Stimulated activated CD4-positive, alpha-beta T cell treated with anti-CD3 and anti-CD28 coated beads, Interleukin-1b, Interleukin-23, amount 100 ng/mL, for 48 hours (primary cell): ENCODE data around the gene SLC39A11.
"Not testable (repeated sequence)": the region's sequence is repeated elsewhere in the genome, so short reads cannot be mapped to it uniquely, and the experiment has no call there.

Experiments used
- DNase-seq: peaks from one replicate; pipeline ENCODE4 v3.0.0-alpha.2; 2020

Gene SLC39A11

GRCh38 chr17:72898725-72899124 is 193.8 kb downstream of the SLC39A11 start:
- no peak for DNase-seq

- DNase-seq = not testable (repeated sequence)
Measured at GRCh38 chr17:72896288-72896687, 196.2 kb downstream of the SLC39A11 start.

DNA sequence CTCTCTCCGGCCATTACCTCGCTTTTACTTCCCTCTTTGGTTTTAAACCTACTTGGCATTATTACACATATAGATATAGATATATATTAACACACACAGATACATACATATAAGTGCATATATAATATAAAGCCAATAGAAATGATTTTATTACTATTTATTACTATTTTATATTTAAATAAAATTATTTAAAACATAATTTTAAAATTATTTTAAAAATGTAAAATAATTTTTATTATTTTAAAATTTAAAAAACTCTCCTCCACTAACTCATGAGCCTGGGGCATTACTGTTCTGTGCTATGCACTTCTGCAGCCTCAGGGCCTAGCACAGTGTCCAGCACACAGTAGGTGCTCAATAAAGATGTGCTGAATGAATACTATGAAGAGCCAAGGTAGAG is 200.9 kb downstream of the SLC39A11 start:
- DNase-seq = no peak

DNA sequence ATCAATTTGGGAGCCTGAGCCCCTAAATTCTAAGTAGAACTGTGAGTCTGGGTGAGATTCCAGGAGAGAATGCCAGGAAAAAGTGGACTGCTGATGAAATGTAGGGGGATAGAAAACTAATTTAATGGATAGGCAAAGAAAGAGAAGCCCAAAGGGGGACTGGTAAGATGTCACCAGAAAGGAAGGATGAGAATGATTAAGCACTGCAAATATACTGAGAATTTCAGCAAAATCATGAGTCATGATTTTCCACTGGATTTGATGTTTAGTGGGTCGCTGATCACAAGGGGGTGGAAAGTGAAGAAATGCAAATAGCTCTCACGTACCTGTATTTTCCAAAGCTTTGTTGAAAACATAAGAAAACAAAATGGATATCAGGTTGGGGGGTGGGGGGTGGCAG is 201.8 kb downstream of the SLC39A11 start:
- no peak for DNase-seq

GRCh38 chr17:72887917-72888316 is 204.6 kb downstream of the SLC39A11 start:
- DNase-seq = no peak

- DNase-seq = no peak
Measured at GRCh38 chr17:72887322-72887721, 205.2 kb downstream of the SLC39A11 start.

GRCh38 chr17:72886622-72887021 is 205.9 kb downstream of the SLC39A11 start:
- DNase-seq = no peak

DNA sequence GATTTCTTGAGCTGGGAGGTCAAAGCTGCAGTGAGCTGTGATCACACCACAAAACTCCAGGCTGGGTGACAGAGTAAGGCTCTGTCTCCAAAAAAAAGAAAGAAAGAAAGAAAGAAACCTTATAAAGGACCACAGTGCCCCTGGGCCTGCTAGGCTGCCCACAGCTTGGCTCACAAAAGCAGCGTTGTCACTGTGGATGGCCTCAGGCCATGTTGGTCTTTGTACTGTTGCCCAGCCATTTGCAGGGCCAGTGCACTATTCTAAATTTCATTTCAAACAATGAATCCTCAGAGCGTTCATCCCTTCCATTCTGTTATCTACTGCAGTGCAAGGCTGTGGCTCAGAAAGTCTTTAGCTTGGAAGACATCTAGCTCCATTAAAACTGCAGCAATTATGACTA is 208.4 kb downstream of the SLC39A11 start:
- no peak for DNase-seq

DNA sequence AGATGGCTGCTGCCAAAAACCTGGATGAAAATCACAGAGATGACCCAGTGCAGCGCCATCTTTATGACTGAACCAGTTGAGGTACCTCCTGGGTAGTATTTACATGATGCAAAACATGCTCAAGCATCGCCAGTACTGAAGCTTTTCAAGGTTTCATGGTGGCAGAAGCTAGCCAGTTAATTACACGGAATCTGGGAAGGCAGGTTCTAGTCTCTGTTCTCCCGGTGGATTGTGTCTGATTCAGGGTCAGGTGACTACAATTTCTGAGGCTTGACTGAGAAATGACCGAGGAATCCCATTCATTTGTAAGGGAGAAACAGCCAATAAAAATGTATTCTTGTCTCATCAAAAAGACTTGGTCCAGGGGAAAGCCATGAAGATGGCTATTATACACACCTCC is 209.1 kb downstream of the SLC39A11 start:
- no peak for DNase-seq

DNA sequence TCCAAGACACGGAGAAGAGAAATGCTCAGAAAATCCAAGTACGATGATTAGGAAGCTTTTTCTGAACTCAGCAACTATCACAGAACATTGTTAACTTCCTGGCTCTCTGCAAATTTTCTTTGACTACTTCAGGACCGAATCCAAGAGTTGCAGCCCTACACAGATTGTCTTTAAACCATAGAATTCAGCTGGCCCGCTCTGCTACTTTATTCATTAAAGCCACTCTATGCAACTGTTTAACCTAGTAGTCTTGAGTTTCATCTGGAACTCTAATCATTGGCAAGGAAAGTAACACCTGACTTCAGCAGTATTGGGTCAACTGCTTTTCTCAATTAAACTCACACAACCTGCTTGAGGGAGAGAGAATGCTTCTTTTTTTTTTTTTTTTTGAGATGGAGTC is 210.1 kb downstream of the SLC39A11 start:
- DNase-seq = no peak

- DNase-seq = no peak
Measured at GRCh38 chr17:72879877-72880276, 212.6 kb downstream of the SLC39A11 start.

GRCh38 chr17:72878975-72879660 is 213.4 kb downstream of the SLC39A11 start:
- no peak for DNase-seq

DNA sequence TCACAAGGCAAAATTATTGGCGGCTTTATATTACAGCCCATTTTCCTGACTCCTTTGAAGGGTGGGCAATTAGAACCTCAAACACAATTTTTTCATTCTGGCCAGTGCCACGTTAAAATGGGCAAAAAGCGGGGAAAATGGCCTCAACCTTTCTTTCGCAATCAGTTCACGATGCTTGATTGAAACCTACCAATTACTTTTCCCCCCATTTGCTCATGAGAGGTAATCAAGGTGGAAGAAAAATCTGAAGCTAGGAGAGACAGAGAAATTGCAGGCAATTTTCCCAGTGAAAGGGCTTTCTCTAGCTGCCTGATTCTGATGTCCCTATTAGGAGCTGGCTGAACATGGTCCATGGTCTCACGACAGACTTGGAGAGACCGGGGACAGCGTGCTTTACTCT is 215.1 kb downstream of the SLC39A11 start:
- no peak for DNase-seq

DNA sequence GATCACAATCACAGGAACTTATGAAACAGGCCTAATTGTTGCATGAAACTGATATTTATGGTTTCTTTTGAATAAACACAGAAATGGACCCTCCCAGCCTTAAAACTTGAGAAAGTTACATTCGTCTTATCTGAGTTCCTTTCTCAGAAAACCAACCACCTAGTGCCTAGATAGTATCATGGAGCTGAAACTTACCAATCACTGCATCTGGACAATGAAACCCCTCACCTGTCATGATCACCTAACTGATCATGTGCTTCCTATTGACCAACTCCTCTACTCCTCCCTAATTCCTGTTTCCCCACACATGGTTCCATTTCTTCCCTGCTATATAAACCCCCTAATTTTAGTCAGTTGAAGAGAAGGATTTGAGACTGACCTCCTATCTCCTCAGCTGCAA is 216.1 kb downstream of the SLC39A11 start:
- DNase-seq = no peak

GRCh38 chr17:72875361-72875760 is 217.1 kb downstream of the SLC39A11 start:
- no peak for DNase-seq

GRCh38 chr17:72872396-72872795 is 220.1 kb downstream of the SLC39A11 start:
- no peak for DNase-seq

DNA sequence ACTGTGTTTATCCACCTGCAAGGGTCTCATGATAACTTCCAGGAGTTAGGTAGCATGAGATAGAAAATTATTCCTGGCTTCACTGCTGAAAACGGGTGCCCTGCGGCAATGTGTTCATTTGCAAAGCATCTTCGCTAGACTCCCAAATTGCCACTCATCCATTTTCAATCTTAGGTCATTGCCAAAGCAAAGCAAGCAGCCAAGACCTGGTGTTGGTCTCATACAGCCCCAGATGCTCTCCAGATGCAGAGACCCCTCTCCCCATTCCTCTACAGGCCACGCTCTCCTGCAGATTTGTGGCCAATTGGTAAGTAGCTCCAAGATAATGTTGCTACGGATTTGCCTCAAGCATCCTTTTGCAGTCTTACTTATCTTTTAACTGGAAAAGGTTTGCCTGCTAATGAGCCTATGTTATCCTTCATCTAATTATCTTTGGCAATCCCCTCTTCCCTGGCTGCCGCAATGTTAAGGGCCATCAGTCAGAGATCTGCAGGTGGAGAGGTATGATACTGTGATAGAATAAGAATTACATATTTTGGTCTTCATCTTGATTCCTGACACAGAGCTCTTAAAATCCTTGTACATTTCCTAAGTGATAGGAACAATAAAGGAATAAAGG is 222.0 kb downstream of the SLC39A11 start:
- no peak for DNase-seq

- no peak for DNase-seq
Measured at GRCh38 chr17:72869630-72870029, 222.9 kb downstream of the SLC39A11 start.

DNA sequence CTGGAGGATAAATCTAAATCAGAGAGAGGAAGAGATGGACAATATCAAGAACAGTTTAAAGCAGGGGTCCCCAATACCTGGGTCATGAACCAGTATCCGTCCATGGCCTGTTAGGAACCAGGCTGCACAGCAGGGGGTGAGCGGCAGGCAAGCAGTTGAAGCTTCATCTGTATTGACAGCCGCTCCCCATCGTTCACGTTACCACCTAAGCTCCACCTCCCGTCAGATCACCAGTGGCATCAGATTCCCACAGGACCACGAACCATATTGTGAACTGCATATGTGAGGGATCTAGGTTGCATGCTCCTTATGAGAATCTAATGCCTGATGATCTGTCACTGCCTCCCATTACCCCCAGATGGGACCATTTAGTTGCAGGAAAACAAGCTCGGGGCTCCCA is 226.5 kb downstream of the SLC39A11 start:
- DNase-seq = no peak

GRCh38 chr17:72863526-72864211 is 228.8 kb downstream of the SLC39A11 start:
- no peak for DNase-seq

DNA sequence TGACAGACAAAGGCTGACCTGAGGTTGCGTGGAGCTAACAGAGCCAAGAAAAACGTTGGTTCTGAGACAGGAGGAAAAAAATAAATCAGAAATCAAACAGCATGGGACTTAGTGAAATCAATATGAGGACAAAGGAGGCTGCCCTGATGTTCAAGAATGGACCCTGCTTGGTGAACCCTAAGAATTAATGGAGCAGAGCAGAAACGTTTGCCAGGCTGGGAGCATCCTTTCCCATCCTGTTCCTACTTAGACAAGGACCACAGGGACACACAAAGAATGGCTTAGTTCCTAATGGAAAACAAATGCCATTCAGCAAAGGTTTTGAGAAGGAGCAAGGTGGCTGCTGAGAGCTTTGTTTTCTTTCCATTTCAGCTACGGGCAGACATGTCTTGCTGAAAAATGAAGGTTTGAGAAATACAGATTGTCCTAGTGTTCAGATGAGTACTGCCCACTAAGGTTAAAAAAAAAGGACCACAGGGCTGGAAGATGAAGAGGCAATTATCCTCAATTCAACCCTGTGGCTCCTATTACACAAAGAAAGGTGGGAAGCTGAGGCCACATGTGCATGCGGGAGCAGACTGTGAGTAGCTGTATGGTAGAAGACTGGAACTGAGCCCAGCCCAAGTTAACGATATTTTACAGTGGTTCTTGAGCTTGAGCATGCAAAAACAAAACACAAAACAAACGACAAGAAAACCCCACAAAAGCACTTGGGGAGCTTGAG is 230.1 kb downstream of the SLC39A11 start:
- no peak for DNase-seq

DNA sequence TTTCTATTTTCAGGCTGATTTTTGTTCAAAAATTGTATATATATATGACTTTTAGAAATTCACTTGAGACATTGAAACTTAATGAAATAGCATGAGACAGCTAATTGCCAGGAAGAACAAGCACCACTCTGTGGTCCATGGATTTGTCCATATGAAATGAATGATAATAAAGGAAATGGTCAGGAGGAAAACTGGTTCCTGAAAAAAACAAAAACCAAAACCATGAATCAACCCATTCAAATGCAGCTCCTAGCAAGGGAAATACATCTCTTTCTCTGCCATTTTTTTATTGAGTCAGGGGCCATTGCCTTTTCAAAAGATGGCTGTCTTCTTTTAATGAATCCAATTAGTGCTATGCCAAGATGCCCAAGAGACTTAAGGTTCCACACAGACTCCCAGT is 230.7 kb downstream of the SLC39A11 start:
- DNase-seq = no peak

GRCh38 chr17:72860778-72861177 is 231.7 kb downstream of the SLC39A11 start:
- DNase-seq = no peak
